ENCODE measurements around the gene FLNB.
A peak's percentile ranks its signal among the peaks of the same experiment; 100 is the strongest.

FLNB gene

DNA sequence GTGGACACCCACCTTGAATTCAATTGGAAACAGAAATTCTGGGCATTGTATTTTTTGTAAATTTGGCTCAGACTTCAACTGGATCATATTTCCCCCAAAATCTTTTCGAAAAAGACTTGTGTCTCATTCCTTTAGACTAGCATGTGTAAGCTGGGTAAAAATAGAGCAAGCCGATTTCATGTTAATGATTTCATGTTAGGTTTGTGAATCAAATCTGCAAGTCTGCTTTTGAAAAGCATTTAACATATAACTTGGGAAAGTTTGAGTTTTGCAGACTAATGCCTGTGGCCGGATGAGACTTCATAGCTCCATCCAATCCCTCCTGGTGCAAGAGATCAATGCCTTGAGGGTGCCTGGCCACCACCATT is 64.5 kb downstream of the FLNB start:
- DNase-seq (ENCODE audit: low spot score) (no peak), FAIRE-seq (no peak)

DNA sequence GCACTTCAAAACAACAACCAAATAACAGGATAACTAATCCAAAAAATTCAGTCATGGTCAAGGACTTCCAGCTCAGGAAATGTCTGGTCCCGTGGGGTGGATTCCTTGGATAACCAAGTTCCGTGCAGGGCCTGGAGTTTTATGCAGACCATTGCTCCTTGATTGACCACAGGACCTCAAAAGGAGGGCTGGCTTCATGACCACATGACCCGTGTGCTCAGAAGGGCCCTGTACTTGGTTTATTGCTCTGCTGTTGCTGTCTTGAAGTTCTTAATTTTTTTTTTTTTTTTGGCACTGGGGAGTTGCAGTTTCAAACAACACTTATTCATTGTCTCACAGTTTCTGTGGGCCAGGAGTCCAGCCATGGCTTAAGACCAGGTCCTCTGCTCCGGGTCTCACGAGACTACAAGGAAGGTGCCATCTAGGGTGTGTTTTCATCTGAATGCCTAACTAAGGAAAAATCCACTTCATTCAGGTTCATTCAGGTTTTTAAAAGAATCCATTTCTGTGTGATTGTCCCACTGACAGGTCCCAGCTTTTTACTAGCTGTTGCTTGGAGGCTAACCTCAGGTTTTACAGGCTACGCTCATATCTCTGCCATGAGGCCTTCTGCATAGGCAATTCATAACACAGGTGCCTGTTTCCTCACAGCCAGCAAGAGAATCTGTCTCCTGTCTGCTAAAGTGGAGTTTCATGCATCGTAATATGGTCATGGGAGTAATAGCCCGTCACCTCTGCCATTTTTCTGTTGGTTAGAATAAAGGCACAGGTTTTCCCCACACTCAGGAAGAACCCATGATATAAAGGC is 65.3 kb downstream of the FLNB start:
- DNase-seq (ENCODE audit: low spot score) (no peak), FAIRE-seq (no peak)

DNA sequence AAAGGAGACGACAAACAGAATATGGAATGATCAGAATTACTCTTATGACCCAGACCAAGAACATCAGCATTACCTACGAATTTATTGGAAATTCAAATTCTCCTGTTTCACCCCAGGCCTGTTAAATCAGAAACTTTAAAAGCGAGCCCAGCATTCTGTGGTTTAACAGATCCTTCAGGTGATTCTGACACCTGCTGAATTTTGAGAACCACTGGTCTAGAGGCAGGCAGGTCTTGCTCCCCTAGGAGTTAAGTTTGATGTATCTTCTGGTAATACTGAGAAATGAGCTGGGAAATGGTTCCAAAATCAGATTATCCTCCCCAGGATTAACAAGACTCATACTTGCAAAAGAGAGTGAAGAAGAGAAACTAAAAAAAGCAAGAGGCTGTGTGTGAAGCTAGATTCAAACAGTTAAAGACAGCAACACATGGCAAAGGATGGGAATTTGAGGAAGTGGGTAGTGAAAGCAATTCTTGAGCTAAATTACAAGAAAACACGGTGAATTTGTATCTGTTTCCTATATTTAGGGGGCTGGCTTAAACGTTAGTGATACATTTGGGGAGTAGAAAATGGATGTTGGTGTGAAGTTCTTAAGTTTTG is 66.0 kb downstream of the FLNB start:
- FAIRE-seq (no peak), DNase-seq (ENCODE audit: low spot score) (no peak)

DNA sequence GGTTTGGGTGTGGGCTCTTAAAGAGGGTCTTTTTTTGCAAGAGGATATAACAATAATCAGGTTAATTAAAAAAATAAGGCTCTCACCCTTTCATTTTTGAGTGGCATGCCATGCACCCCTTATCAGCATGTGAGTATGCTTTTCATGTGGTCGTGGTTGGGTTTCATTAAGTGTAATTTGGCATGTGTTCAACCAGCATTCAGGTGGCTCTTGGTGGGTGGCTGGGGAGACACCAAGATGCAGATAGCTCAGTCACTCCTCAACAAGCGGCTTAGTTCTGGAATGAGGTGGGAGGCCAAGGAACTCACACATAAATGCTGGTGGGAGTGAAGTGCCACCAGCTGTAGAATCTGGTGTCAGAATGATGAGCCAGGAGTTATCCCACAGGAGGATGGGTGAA is 66.8 kb downstream of the FLNB start:
- no peak for DNase-seq (ENCODE audit: low spot score)
- no peak for FAIRE-seq

DNA sequence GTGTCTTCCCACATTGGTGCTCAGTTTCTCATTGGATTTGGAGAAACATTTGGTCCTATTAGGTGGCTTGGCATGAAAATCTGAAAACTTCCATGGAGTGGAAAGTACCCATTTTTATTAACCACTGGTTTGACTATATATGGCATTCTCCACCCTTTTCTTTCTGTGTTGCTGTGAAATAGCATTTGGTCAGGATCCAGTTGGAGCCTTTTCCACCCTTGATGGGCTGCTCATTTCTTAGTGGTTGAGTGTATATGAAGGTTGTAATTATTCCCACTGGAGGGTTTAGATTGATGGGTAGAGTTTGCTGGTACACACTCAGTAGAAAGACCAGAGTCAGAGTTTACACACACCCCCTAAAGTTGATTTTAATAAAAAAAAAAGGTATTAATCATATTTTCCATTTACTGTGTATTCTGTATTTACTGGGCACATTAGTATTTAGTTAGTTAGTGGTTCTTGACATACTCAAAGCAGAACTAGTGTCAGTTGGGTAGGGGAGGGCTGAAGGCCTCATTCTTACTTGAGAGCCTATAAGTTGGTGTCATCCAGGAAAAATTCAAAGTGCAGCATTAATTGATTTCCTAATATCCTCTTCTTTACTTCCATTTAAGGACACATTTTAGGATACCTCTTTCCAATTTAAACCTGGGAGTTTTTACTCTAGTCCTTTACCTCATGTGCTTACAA is 69.5 kb downstream of the FLNB start:
- DNase-seq (ENCODE audit: low spot score) (no peak), FAIRE-seq (no peak)

DNA sequence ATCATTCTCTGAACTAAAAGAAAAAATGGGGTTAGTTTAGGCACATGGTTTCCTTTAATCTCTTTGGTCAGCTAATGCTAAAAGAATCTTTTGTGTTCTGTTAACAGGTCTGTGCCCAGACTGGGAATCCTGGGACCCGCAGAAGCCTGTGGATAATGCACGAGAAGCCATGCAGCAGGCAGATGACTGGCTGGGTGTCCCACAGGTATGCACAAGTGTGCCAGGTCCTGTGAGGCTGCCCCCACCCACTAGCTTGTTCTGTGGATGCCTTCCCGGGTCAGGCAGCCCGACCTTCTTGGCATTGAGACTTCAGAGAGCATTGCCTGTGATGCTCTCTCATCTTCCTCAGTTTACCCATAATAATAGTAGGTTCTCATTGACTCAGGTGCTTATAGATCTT is 70.4 kb downstream of the FLNB start:
- no peak for FAIRE-seq
- DNase-seq (ENCODE audit: low spot score) = no peak

DNA sequence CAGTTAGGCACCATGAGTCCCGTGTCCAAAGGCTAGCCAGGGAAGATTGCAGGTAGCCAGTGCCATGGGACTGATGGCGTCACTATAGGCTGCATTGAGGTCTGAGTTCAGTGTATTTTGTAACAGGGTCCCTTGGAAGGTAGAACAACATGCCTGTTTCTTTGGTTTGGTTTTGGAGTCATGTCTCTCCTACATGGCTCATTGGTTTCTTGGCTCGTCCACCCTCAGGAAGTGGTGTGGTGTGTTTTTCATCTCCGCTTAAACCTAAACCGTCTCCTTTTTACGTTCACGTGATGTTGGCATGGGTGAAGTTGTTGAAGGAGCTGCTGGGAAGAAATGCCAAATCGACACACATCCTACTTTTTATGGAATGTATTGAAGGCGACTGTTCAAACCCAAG is 71.6 kb downstream of the FLNB start:
- DNase-seq (ENCODE audit: low spot score) (peak; percentile 84), FAIRE-seq (peak; percentile 94)

DNA sequence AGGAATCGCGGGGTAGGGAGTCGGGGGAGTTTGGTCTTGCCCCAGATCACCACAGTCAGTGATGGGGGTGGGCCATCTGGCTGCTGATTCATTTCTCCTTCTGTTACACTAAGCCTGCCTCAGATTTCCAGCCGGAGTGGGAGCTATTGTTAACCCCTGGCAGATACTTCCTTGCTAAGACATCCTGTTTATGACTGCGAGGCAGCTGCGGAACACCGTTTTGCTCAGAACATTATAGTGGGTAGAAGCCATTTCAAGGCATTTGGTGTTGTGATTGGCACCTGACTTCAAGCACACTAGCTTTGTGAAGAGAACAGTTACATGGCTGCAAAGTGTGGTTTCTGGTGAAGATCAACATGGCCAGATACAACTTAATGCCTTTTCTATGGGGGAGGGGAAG is 73.8 kb downstream of the FLNB start:
- FAIRE-seq = no peak
- no peak for DNase-seq (ENCODE audit: low spot score)

DNA sequence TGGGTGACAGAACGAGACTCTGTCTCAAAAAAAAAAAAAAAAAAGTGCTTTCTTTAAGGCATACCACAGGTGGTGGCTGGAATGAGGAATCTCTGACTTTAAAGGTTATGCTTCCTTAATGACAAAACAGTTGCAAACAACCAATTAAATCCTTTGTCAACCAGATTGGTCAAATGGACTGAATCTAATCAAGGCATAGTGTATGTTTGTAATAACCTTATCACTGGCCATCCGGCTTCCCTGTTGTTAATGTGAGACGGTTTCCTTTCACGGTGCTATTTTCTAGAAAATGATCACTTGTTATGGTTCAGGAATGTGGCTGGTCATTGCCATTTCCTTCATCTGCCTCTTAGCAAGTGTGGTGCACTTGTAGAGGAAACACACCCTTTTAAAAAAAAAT is 75.9 kb downstream of the FLNB start:
- no peak for FAIRE-seq
- no peak for DNase-seq (ENCODE audit: low spot score)

DNA sequence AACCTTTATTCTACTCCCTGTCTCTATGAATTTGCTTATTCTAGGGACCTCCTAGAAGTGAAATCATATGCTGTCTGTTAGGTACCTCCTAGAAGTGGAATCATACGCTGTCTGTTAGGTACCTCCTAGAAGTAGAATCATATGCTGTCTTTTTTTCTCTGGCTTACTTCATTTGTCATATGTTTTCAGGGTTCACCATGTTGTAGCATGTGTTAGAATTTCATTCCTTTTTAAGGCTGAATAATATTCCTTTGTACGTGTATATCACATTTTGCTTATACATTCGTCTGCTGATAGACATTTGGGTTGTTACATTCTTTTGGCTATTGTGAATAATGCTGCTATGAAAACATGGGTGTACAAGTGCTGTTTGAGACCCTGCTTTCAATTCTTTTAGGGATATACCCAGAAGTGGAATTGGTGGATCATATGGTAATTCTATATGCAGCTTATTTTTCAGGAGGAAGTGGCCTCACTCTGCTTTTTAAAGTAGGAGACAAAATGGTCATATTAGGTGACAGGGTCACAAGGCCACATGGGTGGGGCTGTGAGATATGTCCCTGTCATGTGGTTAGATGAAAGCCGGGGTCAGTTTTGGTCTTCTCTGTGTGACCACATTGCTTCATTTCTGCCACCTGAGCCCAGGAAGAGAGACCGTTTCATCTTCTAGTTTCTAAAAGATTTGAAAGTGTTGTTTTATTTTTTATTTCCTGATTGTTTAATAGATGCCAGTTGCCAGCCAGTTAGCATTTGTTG is 76.7 kb downstream of the FLNB start:
- FAIRE-seq (no peak), DNase-seq (ENCODE audit: low spot score) (no peak)

DNA sequence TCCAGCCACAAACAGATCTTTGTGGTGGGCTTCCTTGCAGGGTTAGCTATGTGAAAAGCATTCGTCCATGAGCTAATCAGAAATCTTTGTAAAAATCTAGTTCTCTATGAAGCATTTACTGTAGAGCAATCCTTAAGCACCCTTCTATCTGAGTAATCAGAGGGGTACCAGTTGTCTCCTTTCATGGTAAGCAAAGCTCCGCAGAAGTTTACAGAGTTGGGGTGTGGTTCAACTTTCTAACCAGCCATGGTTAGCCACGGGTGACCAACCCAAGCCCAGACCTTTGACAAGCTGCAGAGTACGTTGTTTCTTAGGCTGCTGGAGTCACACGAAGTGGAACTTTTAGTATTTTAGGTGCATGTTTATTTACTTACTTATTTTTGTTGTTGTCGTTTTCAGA is 77.4 kb downstream of the FLNB start:
- FAIRE-seq = no peak
- DNase-seq (ENCODE audit: low spot score) = no peak

DNA sequence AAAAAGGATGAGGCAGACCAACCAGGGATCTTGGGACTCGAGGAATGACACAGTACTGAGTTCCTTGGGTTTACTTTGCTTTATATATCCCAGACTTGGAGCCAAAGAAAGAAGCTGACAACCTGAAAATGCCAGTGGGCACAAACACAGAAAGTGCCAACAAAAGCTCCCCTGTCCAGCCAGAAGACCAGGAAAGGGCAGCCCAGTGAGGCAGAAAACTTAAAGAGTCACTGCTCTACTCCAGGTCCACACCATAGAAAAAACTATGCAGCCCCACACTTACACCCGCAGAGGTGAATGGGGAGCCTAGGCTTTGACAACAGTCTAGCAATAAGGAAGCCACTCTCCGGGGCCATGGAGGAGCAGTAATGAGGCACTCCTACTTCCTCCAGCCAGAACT is 80.3 kb downstream of the FLNB start:
- FAIRE-seq = no peak
- no peak for DNase-seq (ENCODE audit: low spot score)

DNA sequence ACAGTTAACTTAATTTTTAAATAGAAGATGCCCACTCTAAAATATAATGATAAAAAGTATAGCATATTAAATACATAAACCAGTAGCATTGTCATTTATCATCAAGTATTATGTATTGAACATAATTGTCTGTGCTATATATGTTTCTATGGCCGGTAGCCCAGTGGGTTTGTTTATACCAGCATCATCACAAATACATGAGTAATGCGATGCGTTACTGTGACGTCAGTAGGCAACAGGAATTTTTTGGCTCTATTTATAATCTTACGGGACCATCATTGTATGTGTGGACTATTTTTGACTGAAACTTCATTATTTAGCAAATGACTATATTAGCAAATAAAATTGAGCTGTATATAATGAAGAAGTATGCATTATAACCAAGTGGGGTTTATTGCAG is 82.1 kb downstream of the FLNB start:
- FAIRE-seq = no peak
- no peak for DNase-seq (ENCODE audit: low spot score)

DNA sequence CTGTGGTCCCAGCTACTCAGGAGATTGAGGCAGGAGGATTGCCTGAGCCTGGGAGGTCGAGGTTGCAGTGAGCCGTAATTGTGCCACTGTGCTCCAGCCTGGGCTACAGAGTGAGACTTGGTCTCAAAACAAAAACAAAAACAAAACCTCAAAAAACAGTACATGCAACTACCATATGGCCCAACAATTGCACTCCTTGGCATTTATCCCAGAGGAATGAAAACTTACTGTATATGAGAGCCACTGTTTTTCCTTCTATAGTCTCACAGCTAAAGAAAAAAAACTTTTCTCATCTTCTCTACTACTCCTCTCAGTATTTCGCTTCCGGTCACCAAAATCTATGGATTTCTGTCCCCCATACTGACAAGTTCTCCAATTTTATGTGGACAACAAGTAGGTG is 84.3 kb downstream of the FLNB start:
- no peak for DNase-seq (ENCODE audit: low spot score)
- FAIRE-seq = no peak

DNA sequence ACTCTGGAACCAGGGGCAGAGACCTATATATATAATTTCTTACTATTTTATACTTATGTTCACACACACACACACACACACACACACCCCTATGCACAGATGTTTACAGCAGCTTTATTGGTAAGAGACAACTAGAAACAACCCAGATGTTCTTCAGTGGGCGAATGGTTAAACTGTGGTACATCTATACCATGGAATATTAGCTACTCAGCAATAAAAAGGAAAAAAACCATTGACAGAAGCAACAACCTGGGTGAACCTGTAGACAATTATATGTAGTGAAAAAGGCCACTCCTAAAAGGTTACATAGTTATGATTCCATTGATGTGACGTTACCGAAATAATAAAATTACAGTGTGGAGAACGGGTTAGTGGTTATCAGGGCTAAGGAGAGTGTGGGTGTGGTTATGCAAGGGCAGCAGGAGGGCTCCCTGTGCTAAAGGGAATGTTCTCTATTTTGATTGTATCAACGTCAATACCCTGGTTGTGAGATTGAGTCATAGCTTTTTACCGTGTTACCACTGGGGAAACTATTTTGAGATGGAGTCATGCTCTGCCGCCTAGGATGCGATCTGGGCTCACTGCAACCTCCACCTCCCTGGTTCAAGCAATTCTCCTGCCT is 85.5 kb downstream of the FLNB start:
- DNase-seq (ENCODE audit: low spot score) = peak; percentile 59
- no peak for FAIRE-seq

DNA sequence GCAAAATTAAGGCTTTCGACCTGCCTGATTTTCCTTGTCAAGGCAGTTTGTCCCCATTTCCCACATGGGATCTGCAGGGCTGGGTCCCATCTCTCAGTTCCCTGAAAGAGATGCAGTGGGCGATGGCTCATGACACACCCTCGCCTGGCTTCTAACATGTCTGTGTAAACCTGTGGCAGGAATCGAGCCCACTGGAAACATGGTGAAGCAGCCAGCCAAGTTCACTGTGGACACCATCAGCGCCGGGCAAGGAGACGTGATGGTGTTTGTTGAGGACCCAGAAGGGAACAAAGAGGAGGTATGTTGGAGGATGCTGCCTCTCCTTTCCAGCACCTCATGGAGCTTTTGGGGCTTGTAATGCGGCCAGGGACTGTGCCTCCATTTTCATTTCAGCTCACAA is 86.4 kb downstream of the FLNB start:
- DNase-seq (ENCODE audit: low spot score) = no peak
- no peak for FAIRE-seq

DNA sequence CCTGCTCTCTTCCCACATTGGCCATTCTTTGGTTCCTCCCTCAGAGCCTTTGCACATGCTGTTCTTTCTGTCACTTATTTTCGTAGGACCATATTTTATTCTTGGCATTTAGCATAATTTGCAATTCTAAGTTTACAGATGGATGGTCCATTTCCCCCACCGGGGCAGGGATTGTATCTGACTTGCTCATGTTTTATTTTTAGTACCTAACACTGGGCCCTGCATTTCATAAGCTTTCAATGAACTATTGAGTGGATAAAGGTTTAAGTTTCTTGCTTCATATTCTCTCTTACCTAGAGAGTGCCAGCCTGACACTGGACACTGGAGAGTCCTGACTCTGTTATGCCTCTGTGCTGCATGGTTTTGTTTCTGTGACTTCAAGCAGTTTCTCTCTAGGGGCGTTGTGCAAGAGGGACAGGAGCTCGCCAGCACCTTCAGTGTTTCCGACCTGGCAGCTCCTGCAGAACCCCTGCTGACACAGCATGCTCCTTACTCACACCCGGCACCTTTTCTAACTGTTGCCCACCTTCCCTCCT is 87.4 kb downstream of the FLNB start:
- FAIRE-seq (no peak), DNase-seq (ENCODE audit: low spot score) (no peak)

DNA sequence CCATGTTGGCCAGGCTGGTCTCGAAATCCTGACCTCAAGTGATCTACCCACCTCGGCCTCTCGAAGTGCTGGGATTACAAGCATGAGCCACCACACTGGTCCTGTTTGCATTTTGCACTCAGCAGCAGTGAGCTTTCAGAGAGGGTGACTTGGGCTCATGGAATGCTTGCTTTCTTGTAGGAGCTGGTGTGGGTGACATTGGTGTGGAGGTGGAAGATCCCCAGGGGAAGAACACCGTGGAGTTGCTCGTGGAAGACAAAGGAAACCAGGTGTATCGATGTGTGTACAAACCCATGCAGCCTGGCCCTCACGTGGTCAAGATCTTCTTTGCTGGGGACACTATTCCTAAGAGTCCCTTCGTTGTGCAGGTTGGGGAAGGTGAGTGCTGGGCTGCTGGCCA is 90.3 kb downstream of the FLNB start:
- DNase-seq (ENCODE audit: low spot score) = no peak
- no peak for FAIRE-seq

DNA sequence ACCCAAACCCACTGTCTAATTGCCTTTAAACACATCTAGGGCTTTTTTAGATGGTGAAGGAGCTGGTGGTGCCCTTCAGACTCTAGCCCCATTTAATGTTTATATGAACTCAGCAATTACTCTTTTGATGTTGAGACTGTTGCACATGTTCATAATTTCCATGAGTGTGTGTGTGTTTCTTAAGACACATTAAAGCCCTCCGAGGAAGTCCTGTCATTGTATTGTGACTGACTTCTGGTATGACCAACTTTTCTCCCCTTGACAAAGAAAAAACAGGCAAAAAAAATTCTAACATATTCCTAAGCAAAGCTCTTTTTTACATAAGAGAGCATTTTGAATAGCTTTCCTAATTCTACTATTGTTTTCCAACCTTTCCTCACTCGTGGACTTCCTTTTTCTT is 91.6 kb downstream of the FLNB start:
- FAIRE-seq (no peak), DNase-seq (ENCODE audit: low spot score) (no peak)

DNA sequence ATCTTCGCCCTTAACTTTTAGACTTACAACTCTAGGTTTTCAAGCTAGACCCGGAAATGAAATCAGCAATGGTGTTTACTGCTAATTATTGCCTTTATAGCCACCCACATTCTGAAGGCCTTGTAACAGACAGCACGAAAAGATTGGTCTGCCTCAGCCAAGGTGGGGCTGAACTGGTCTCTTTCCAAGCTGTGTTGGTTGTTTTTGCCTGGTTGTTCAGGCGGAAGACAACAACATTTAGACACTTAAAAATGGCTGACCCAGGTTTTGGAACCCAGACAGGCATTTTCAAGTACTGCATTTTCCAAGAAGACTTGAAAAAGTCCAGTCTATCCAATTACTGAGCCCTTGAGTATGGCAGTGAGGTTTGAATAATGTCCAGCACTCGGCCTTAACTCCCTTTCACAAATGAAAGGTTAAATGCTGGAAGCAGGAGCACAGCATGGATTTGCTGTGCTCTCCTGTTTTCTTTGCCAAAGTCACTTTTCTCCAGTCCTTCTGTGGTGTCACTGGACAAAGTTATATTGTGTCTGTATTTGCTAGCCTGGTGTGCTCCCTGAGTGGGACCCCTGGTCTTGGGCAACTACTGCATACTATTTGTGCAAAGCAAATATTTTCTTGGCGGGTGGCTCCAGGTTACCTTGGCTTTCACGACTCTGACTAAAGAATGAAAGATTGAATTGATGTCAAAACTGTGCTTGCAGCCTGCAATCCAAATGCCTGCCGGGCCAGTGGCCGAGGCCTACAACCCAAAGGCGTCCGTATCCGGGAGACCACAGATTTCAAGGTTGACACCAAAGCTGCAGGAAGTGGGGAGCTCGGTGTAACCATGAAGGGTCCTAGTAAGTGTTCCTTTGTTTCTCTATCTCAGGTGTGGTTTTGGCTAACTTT is 93.5 kb downstream of the FLNB start:
- no peak for FAIRE-seq
- DNase-seq (ENCODE audit: low spot score) = no peak

DNA sequence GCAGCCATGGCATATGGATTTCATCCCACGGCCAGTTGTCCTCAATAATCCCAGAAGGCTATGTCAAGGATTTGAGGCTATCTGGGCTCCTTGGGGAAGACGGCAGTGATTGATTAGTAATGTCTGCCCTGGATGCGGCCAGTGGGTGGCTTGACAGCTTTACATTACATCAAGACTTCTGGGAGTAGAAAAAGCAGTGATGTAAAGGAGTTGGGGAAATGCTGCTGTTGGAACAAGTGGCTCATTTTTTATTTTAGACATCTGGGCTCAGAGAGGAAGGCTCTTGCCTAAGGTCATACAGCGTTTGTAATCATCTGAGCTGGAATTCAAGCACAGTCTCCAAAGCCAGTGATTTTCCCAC is 94.1 kb downstream of the FLNB start:
- DNase-seq (ENCODE audit: low spot score) (no peak), FAIRE-seq (no peak)
